H1 (cell line): Measurements from ENCODE around the gene ZFP2.
A peak's percentile ranks its signal among the peaks of the same experiment; 100 is the strongest.

Experiments used
- BRCA1 ChIP-seq: IDR thresholded peaks from 2 replicates; pipeline ENCODE4 v1.6.1; 2012; ENCODE audit warnings: low read depth, low read length, improper control_type of control experiment
- CTCF ChIP-seq, 3 experiments: IDR thresholded peaks; 1 replicate in 2 of 3; 2 replicates in 1 of 3; pipeline versions ENCODE4 v1.5.1 to v1.6.1; 2011; ENCODE audit warnings: low read length in 3 of 3, mild to moderate bottlenecking in 3 of 3, inconsistent platforms in 2 of 3, low read depth in 1 of 3, moderate library complexity in 1 of 3; ENCODE audit not compliant: insufficient read depth in 1 of 3; ENCODE audit errors: control extremely low read depth in 1 of 3
- EP300 ChIP-seq, 2 experiments: IDR thresholded peaks; 1 replicate in 1 of 2; 2 replicates in 1 of 2; pipeline ENCODE4 v1.6.1; 2011 to 2012; ENCODE audit warnings: low read depth in 2 of 2, low read length in 2 of 2, mild to moderate bottlenecking in 2 of 2, borderline replicate concordance in 1 of 2, inconsistent platforms in 1 of 2, moderate library complexity in 1 of 2
- HDAC2 ChIP-seq, 2 experiments: fragments of 300-600 bp in 1 of 2; sonication (generic) in 1 of 2; IDR thresholded peaks; 2 replicates each; pipeline ENCODE4 v1.6.1; 2011 to 2012; ENCODE audit warnings: low read depth in 2 of 2, low read length in 2 of 2, mild to moderate bottlenecking in 2 of 2, moderate library complexity in 2 of 2, borderline replicate concordance in 1 of 2, inconsistent platforms in 1 of 2
- POLR2A ChIP-seq, 2 experiments: IDR thresholded peaks; 1 replicate in 1 of 2; 2 replicates in 1 of 2; pipeline ENCODE4 v1.6.1; 2011; ENCODE audit warnings: low read depth in 2 of 2, low read length in 2 of 2, mild to moderate bottlenecking in 2 of 2; ENCODE audit errors: control extremely low read depth in 1 of 2
- RAD21 ChIP-seq, 2 experiments: IDR thresholded peaks in 1 of 2; conservative IDR thresholded peaks in 1 of 2; 2 replicates each; pipeline ENCODE4 v1.6.1; 2011; ENCODE audit warnings: low read depth in 2 of 2, low read length in 2 of 2, improper control_type of control experiment in 1 of 2, inconsistent platforms in 1 of 2, mild to moderate bottlenecking in 1 of 2, moderate library complexity in 1 of 2
- RBBP5 ChIP-seq: IDR thresholded peaks from 2 replicates; pipeline ENCODE4 v1.7.1; 2012; ENCODE audit warnings: low read depth, mild to moderate bottlenecking, inconsistent platforms, low read length, moderate library complexity, borderline replicate concordance
- RFX5 ChIP-seq: IDR thresholded peaks from 2 replicates; pipeline ENCODE4 v1.6.1; 2011; ENCODE audit warnings: low read depth, low read length, improper control_type of control experiment, borderline replicate concordance
- SIN3A ChIP-seq, 2 experiments: IDR thresholded peaks in 1 of 2; conservative IDR thresholded peaks in 1 of 2; 2 replicates each; pipeline ENCODE4 v1.6.1; 2011 to 2012; ENCODE audit warnings: low read length in 2 of 2, improper control_type of control experiment in 1 of 2, low read depth in 1 of 2, mild to moderate bottlenecking in 1 of 2
- TAF1 ChIP-seq: IDR thresholded peaks from 2 replicates; pipeline ENCODE4 v1.6.1; 2011; ENCODE audit warnings: mild to moderate bottlenecking, low read depth, low read length
- TEAD4 ChIP-seq: IDR thresholded peaks from 2 replicates; pipeline ENCODE4 v1.6.1; 2012; ENCODE audit warnings: low read depth, low read length, inconsistent platforms, mixed read lengths
- USF2 ChIP-seq: IDR thresholded peaks from 2 replicates; pipeline ENCODE4 v1.6.1; 2011; ENCODE audit warnings: low read length, improper control_type of control experiment
- YY1 ChIP-seq: IDR thresholded peaks from 2 replicates; pipeline ENCODE4 v1.6.1; 2011; ENCODE audit warnings: low read depth, mild to moderate bottlenecking, low read length
- ZNF274 ChIP-seq: IDR thresholded peaks from 2 replicates; pipeline ENCODE4 v1.7.0; 2012; ENCODE audit warnings: low read length, borderline replicate concordance; ENCODE audit errors: extremely low read depth

DNA sequence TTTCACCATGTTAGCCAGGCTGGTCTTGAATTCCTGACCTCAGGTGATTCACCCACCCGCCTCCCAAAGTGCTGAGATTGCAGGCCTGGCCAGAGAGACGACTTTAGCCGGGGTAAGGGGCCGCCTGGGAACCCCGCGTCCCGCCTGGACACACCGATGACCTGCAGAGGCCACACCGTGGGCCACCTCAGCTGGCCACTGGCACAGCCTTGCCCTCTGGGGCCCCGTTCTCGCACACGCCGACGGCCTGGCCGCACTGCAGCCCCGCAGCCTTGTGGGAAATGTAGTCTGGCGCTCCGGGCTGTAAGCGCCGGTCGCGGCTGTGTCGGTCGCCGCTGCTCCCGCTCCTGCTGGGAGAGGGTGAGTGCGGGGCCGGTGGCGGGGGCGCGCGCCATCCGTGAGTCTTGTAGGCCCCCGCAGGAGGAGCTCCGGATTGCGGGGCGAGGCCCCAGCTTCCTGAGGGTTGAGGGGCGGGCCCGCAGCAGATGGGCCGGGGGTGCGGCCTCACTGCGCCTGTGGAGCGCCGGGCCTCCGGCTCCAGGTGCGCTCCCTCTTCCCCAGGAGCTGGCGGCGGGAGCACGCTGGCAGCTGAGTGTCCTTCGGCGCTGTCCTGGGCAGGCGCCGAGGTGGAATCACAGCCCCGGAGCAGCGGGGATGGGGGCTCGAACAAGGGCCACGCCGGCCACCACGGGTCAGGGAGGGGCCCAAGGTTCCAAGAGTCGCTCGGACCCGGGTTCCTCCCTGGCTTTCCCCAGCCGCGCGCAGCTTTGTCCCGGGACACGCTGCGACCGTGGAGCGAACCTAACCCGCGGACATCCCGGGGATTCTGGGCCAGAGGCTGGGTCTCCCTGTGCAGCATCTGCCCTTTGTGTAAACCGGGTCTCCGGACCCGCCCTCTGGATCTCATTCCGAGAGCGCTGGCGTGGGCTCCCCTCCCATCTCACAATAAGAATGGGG lies at the start of gene ZFP2:
- peak; percentile 54 to 71 for TF ChIP-seq POLR2A (IDR thresholded peaks at IDR 0.05; ENCODE audit: control extremely low read depth in 1 of 2, low read depth in 2 of 2, low read length in 2 of 2)
- TF ChIP-seq CTCF (IDR thresholded peaks at IDR 0.05; ENCODE audit: control extremely low read depth in 1 of 3, insufficient read depth in 1 of 3, low read depth in 1 of 3, low read length in 3 of 3), result no peak
- no peak for TF ChIP-seq BRCA1
- no peak; the same call in 1 of the 2 replicates for TF ChIP-seq TAF1
- no peak for TF ChIP-seq RAD21 (IDR thresholded peaks at IDR 0.05 in 1 of 2, conservative IDR thresholded peaks at IDR 0.05 in 1 of 2; ENCODE audit: low read depth in 2 of 2, low read length in 2 of 2)
- TF ChIP-seq RFX5, result no peak
- TF ChIP-seq YY1, result no peak
- no peak for TF ChIP-seq TEAD4
- TF ChIP-seq ZNF274, result no peak
- TF ChIP-seq HDAC2 (IDR thresholded peaks at IDR 0.05; ENCODE audit: borderline replicate concordance in 1 of 2, low read depth in 2 of 2, low read length in 2 of 2), result no peak
- no peak for TF ChIP-seq USF2
- no peak for TF ChIP-seq EP300 (IDR thresholded peaks at IDR 0.05; ENCODE audit: borderline replicate concordance in 1 of 2, low read depth in 2 of 2, low read length in 2 of 2)
- no peak; the same call in 1 of the 2 replicates for TF ChIP-seq RBBP5
- peak in 1 of 2 experiments; percentile 44; a peak in 1 of 4 replicates for TF ChIP-seq SIN3A (conservative IDR thresholded peaks at IDR 0.05 in 1 of 2, IDR thresholded peaks at IDR 0.05 in 1 of 2; ENCODE audit: low read depth in 1 of 2, low read length in 2 of 2)
